Gastroesophageal sphincter (tissue), 4 donors: ENCODE data around the gene CDCA7L. TPM values are rescaled to one million over a fixed set of nuclear protein-coding genes. Genes with fewer than 3 reads are reported as not detected.

ENCODE experiments used
- ATAC-seq: fragments of 150-250 bp; one replicate; pipeline ENCODE4 v1.9.1; 2016; ENCODE audit warnings: mild to moderate bottlenecking, moderate library complexity
- H3K27ac ChIP-seq, 4 donors: fragments of 200-600 bp; sonication (generic) in 3 of 4; 1 replicate in 3 of 4; 2 replicates in 1 of 4; pipeline ENCODE4 v1.5.1; 2016 to 2019
- H3K27me3 ChIP-seq: fragments of 200-600 bp; sonication (generic); one replicate; pipeline ENCODE4 v1.5.1; 2019
- H3K36me3 ChIP-seq, 2 donors: fragments of 200-600 bp; sonication (generic); one replicate each; pipeline ENCODE4 v1.5.1; 2019; ENCODE audit warnings: control low read depth in 1 of 2
- H3K4me1 ChIP-seq, 3 donors: fragments of 200-600 bp; sonication (generic); 1 replicate in 2 of 3; 2 replicates in 1 of 3; pipeline ENCODE4 v1.5.1; 2016 to 2019; ENCODE audit warnings: control low read depth in 2 of 3
- H3K4me3 ChIP-seq, 2 donors: fragments of 200-600 bp; sonication (generic); one replicate each; pipeline ENCODE4 v1.5.1; 2019; ENCODE audit warnings: mild to moderate bottlenecking in 1 of 2, moderate library complexity in 1 of 2
- H3K9me3 ChIP-seq, 3 donors: fragments of 200-600 bp; sonication (generic); one replicate each; pipeline ENCODE4 v1.5.1; 2017 to 2019; ENCODE audit warnings: control low read depth in 2 of 3
- EP300 ChIP-seq: sonication (generic); formaldehyde crosslinking; IDR thresholded peaks from one replicate; pipeline ENCODE4 v1.6.1; 2017; ENCODE audit warnings: antibody characterized with exemption, mild to moderate bottlenecking
- POLR2A ChIP-seq, 2 donors: fragments of 450-650 bp; IDR thresholded peaks; one replicate each; pipeline ENCODE4 v1.6.1; 2017; ENCODE audit warnings: antibody characterized with exemption in 2 of 2, mild to moderate bottlenecking in 2 of 2, moderate library complexity in 1 of 2
- POLR2AphosphoS5 ChIP-seq: sonication (generic); formaldehyde crosslinking; IDR thresholded peaks from one replicate; pipeline ENCODE4 v1.6.1; 2017; ENCODE audit warnings: antibody characterized with exemption
- WGBS, 2 donors: methylation state at CpG; one replicate each; pipeline ENCODE4 v1.1.5; 2018; ENCODE audit warnings: low coverage in 1 of 2; 5-methylcytosine and 5-hydroxymethylcytosine counted together
- total RNA-seq, 4 donors: library from RNA; depleted of rRNA; stranded (reverse); fragments of >200 nt; gene quantifications; one replicate each; pipeline ENCODE4 v1.1.0, GENCODE V29; 2016
- TF ChIP-seq, protein P1 (sequence below), 4 experiments: fragments of 200-600 bp in 2 of 4; fragments of 450-650 bp in 2 of 4; sonication (generic) in 1 of 4; IDR thresholded peaks; one replicate each; pipeline ENCODE4 v1.5.1; 2017 to 2019; ENCODE audit warnings: antibody characterized with exemption in 4 of 4, mild to moderate bottlenecking in 2 of 4, moderate library complexity in 2 of 4

Gene CDCA7L
- total RNA-seq, 4 donors from 2014 or later, result 19.6 to 47.7 (median 30.3) TPM

DNA sequence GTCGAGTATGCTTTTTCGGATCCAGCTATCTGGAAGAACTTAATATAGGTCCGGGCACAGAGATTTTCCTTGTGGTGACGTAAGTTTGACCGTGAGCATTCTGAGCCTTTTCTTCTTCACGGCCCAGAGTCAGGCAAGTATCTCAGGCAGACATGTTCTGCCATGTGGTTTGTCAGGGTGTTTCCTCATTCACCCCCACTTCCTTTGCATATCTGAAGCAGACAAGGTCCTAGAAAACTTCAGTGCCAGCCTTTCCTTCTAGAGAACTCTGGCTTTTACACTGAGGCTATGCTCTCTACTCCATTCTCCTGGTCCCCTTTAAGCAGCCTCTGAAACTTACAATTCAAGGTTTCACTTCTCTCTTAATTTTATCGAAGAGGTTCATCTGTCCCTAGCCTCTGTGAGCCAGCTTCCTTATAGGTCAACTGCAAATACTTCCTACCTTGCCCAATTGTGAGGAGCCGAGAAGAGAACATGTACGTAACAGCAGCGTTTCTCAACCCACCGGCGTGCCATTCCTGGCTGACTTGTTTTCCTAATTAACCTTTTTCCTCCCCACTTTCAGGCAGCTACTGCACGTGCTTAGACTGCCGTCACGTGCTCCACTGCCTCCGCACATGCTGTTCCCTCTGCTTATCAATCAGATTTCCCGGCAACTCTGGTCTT is 47.3 kb downstream of the CDCA7L start:
- H3K27ac ChIP-seq, result no peak overlapping the region
- TF ChIP-seq POLR2AphosphoS5 (no peak), POLR2A (IDR thresholded peaks at IDR 0.05) (no peak), EP300 (no peak)
- TF ChIP-seq, protein P1, sequence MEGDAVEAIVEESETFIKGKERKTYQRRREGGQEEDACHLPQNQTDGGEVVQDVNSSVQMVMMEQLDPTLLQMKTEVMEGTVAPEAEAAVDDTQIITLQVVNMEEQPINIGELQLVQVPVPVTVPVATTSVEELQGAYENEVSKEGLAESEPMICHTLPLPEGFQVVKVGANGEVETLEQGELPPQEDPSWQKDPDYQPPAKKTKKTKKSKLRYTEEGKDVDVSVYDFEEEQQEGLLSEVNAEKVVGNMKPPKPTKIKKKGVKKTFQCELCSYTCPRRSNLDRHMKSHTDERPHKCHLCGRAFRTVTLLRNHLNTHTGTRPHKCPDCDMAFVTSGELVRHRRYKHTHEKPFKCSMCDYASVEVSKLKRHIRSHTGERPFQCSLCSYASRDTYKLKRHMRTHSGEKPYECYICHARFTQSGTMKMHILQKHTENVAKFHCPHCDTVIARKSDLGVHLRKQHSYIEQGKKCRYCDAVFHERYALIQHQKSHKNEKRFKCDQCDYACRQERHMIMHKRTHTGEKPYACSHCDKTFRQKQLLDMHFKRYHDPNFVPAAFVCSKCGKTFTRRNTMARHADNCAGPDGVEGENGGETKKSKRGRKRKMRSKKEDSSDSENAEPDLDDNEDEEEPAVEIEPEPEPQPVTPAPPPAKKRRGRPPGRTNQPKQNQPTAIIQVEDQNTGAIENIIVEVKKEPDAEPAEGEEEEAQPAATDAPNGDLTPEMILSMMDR (IDR thresholded peaks at IDR 0.05), result no peak
- no peaks in the 10 kb centered on the region for H3K27me3 ChIP-seq
- no peaks in the 10 kb centered on the region for H3K9me3 ChIP-seq
- peak; percentile 28 for ATAC-seq
- H3K4me1 ChIP-seq, result no peaks in the 10 kb centered on the region
- no peak overlapping the region for H3K4me3 ChIP-seq
- WGBS, 2 donors, result 88 to 90% methylated on average over 16 to 17 of the region's 17 CpGs
- peaks cover 0 to 54% of the 10 kb centered on the region in 2 donors for H3K36me3 ChIP-seq

DNA sequence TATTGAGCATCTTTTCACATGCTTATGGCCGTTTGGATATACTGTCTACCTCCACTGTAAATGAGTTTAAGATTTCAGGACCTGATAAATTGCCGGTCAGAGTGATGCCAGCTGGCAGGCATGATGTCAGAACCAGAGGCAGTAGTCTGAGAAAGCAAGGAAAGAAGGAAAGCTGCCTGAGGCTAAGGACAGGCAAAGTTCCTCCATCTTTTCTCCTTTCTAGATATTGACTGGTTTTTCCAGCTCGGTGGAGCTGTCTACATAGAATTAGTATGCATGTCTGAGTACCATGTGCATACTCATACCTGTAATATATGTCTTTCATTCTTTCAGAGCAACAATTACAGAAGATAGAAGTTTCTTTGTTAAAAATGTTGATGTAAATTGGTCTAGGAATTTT is 52.3 kb downstream of the CDCA7L start:
- Histone ChIP-seq H3K27me3 (no peaks in the 10 kb centered on the region), H3K9me3 (no peaks in the 10 kb centered on the region), H3K27ac (no peak overlapping the region), H3K4me1 (no peaks in the 10 kb centered on the region), H3K4me3 (no peak overlapping the region), H3K36me3 (peaks cover 0 to 4% of the 10 kb centered on the region in 2 donors)
- no peak for ATAC-seq
- TF ChIP-seq, protein P1 (IDR thresholded peaks at IDR 0.05), result no peak
- TF ChIP-seq POLR2AphosphoS5, result no peak
- no peak for TF ChIP-seq EP300
- no peak for TF ChIP-seq POLR2A (IDR thresholded peaks at IDR 0.05)
- 76 to 87% methylated on average over 3 of the region's 3 CpGs for WGBS, 2 donors

DNA sequence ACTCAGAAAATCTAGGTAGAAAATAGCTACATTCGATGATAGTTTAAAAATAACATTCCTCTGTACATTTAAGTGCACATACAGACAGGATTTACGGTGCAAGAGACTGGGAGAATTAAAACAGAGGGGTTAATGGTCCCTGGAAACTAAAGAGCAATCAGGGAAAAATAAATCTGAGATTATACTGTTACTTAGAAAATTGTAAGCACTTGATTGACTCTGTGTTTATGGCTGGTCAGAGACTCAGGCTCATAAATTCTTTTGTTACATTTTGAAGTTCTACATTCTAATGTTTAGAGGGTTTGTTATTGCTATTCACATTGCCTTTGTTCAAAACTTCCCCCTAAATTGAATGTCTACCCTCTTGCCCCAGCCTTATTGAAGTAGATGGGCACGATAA is 54.4 kb downstream of the CDCA7L start:
- no peaks in the 10 kb centered on the region for H3K27me3 ChIP-seq
- no peaks in the 10 kb centered on the region for H3K4me1 ChIP-seq
- no peaks in the 10 kb centered on the region for H3K36me3 ChIP-seq
- no peak overlapping the region for H3K4me3 ChIP-seq
- ATAC-seq, result no peak
- H3K9me3 ChIP-seq, result no peaks in the 10 kb centered on the region
- TF ChIP-seq POLR2A (IDR thresholded peaks at IDR 0.05) (no peak), POLR2AphosphoS5 (no peak), EP300 (no peak)
- TF ChIP-seq, protein P1 (IDR thresholded peaks at IDR 0.05), result no peak
- H3K27ac ChIP-seq, result no peak overlapping the region
- WGBS, 2 donors, result 33 to 64% methylated on average over 3 of the region's 3 CpGs

DNA sequence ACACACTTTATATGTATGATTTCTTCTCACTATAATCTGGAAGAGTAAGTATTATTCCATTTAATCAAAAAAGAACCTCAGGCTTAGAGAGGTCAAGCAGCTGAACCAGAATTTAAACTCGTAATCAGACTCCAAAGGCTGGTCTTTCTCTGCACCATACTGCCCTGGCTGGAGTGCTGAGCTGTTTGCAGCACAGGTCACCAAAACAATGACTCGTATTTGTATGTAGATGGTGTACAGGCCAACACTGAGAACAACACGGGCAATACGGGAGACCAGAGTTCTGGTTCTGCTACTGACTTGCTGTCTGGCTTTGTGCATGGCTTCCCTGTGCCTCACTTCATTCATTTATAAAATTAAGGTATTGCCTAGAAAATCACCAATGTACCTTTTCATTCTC is 57.9 kb downstream of the CDCA7L start:
- no peaks in the 10 kb centered on the region for H3K4me1 ChIP-seq
- 94 to 100% methylated on average over 1 to 4 of the region's 4 CpGs for WGBS, 2 donors

DNA sequence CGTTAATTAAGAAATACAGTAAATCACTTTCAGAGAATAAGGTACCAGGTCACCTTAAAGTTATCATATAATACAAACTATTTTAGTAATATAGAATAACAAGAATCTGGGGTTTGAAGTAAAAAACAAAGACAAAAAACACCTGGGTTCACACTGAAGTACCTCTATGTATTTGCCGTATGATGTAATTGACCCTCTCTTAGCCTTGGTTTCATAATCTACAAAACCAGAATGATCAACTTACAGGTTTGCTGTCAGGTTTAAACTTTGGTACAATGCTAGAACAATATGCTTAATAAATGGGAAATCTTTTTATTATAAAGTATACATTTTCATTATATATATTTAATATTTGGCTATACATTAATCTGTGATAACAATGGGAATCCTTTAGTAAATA is 58.3 kb downstream of the CDCA7L start:
- Histone ChIP-seq H3K27me3 (no peaks in the 10 kb centered on the region), H3K36me3 (no peaks in the 10 kb centered on the region), H3K27ac (no peak overlapping the region), H3K9me3 (no peaks in the 10 kb centered on the region), H3K4me3 (no peak overlapping the region), H3K4me1 (no peaks in the 10 kb centered on the region)
- no peak for ATAC-seq
- TF ChIP-seq POLR2A (IDR thresholded peaks at IDR 0.05) (no peak), POLR2AphosphoS5 (no peak), EP300 (no peak)
- TF ChIP-seq, protein P1 (IDR thresholded peaks at IDR 0.05), result no peak
- 82 to 85% methylated on average over 2 of the region's 2 CpGs for WGBS, 2 donors

More for the DNA sequence above, 57.9 kb downstream of the CDCA7L start:
- no peak for TF ChIP-seq EP300
- no peak for TF ChIP-seq POLR2AphosphoS5
- Histone ChIP-seq H3K4me3 (no peak overlapping the region), H3K36me3 (no peaks in the 10 kb centered on the region), H3K27me3 (no peaks in the 10 kb centered on the region), H3K27ac (no peak overlapping the region), H3K9me3 (no peaks in the 10 kb centered on the region)
- no peak for ATAC-seq
